Stimulated activated memory B cell treated with anti-CD40 and anti-IgM and Interleukin-4, amounts not matched to agents 10 μg/mL and 1 μg/mL and 100 μg/mL, for 72 hours (primary cell): ENCODE measurements around the gene SHISA6.

Source experiments
- ATAC-seq: fragments of 150-1000 bp; cut with Tn5 transposase; 2 replicates; pipeline ENCODE4 v1.10.0; 2021
- H3K27ac Mint-ChIP-seq: one replicate; pipeline ENCODE4 v1.8.0; 2022; ENCODE audit warnings: mild to moderate bottlenecking, mixed read lengths
- H3K27me3 Mint-ChIP-seq: one replicate; pipeline ENCODE4 v1.8.0; 2022; ENCODE audit warnings: mixed read lengths
- H3K36me3 Mint-ChIP-seq: one replicate; pipeline ENCODE4 v1.8.0; 2022; ENCODE audit warnings: mixed read lengths
- H3K4me1 Mint-ChIP-seq: one replicate; pipeline ENCODE4 v1.8.0; 2022; ENCODE audit warnings: mixed read lengths
- H3K4me3 Mint-ChIP-seq: one replicate; pipeline ENCODE4 v1.8.0; 2022; ENCODE audit warnings: mild to moderate bottlenecking, moderate library complexity, mixed read lengths
- H3K9me3 Mint-ChIP-seq: one replicate; pipeline ENCODE4 v1.8.0; 2022; ENCODE audit warnings: mixed read lengths

SHISA6 gene

GRCh38 chr17:11240841-11241610 lies at the start of gene SHISA6:
SHISA6 (plus strand) TSS chr17:11241213.
- no peak within 1 kb of the TSS for H3K27ac Mint-ChIP-seq
- H3K36me3 Mint-ChIP-seq: no peaks in the 10 kb centered on the region
- peak; percentile 47 for ATAC-seq
- peaks cover 44% of the 10 kb centered on the region for H3K27me3 Mint-ChIP-seq
- H3K9me3 Mint-ChIP-seq: peaks cover 12% of the 10 kb centered on the region
- no peak within 1 kb of the TSS for H3K4me3 Mint-ChIP-seq
- H3K4me1 Mint-ChIP-seq: no peaks in the 10 kb centered on the region

GRCh38 chr17:11195801-11196200 lies 45.2 kb upstream of the SHISA6 start:
- Mint-ChIP-seq H3K27ac (no peak overlapping the region), H3K4me1 (no peaks in the 10 kb centered on the region), H3K9me3 (peaks cover 3% of the 10 kb centered on the region), H3K36me3 (no peaks in the 10 kb centered on the region), H3K4me3 (no peak overlapping the region), H3K27me3 (no peaks in the 10 kb centered on the region)
- no peak for ATAC-seq

- H3K27ac Mint-ChIP-seq: no peak overlapping the region
- peaks cover 8% of the 10 kb centered on the region for H3K9me3 Mint-ChIP-seq
- no peak for ATAC-seq
- H3K36me3 Mint-ChIP-seq: no peaks in the 10 kb centered on the region
- H3K4me3 Mint-ChIP-seq: no peak overlapping the region
- H3K27me3 Mint-ChIP-seq: no peaks in the 10 kb centered on the region
- no peaks in the 10 kb centered on the region for H3K4me1 Mint-ChIP-seq
Observed at GRCh38 chr17:11204991-11205390, 36.0 kb upstream of the SHISA6 start.

- Mint-ChIP-seq H3K27me3 (no peaks in the 10 kb centered on the region), H3K4me3 (no peak overlapping the region), H3K4me1 (no peaks in the 10 kb centered on the region), H3K27ac (no peak overlapping the region), H3K9me3 (peaks cover 13% of the 10 kb centered on the region), H3K36me3 (no peaks in the 10 kb centered on the region)
- ATAC-seq: no peak
Observed at GRCh38 chr17:11205659-11206058, 35.4 kb upstream of the SHISA6 start.

- Mint-ChIP-seq H3K27ac (no peak overlapping the region), H3K4me1 (no peaks in the 10 kb centered on the region), H3K4me3 (no peak overlapping the region), H3K36me3 (no peaks in the 10 kb centered on the region), H3K9me3 (peaks cover 17% of the 10 kb centered on the region), H3K27me3 (no peaks in the 10 kb centered on the region)
- ATAC-seq: no peak
Observed at GRCh38 chr17:11209906-11210305, 31.1 kb upstream of the SHISA6 start.

GRCh38 chr17:11212792-11213191 lies 28.2 kb upstream of the SHISA6 start:
- H3K4me1 Mint-ChIP-seq: no peaks in the 10 kb centered on the region
- H3K4me3 Mint-ChIP-seq: no peak overlapping the region
- H3K27ac Mint-ChIP-seq: no peak overlapping the region
- peaks cover 17% of the 10 kb centered on the region for H3K9me3 Mint-ChIP-seq
- H3K36me3 Mint-ChIP-seq: no peaks in the 10 kb centered on the region
- no peak for ATAC-seq
- no peaks in the 10 kb centered on the region for H3K27me3 Mint-ChIP-seq

GRCh38 chr17:11216976-11217375 lies 24.0 kb upstream of the SHISA6 start:
- H3K27ac Mint-ChIP-seq: no peak overlapping the region
- no peak overlapping the region for H3K4me3 Mint-ChIP-seq
- no peaks in the 10 kb centered on the region for H3K27me3 Mint-ChIP-seq
- H3K36me3 Mint-ChIP-seq: no peaks in the 10 kb centered on the region
- H3K9me3 Mint-ChIP-seq: peaks cover 4% of the 10 kb centered on the region
- no peak for ATAC-seq
- H3K4me1 Mint-ChIP-seq: no peaks in the 10 kb centered on the region

- no peaks in the 10 kb centered on the region for H3K4me1 Mint-ChIP-seq
- H3K9me3 Mint-ChIP-seq: peaks cover 2% of the 10 kb centered on the region
- no peaks in the 10 kb centered on the region for H3K27me3 Mint-ChIP-seq
- no peak overlapping the region for H3K27ac Mint-ChIP-seq
- H3K4me3 Mint-ChIP-seq: no peak overlapping the region
- H3K36me3 Mint-ChIP-seq: no peaks in the 10 kb centered on the region
- no peak for ATAC-seq
Observed at GRCh38 chr17:11221196-11221595, 19.8 kb upstream of the SHISA6 start.

GRCh38 chr17:11221721-11222120 lies 19.3 kb upstream of the SHISA6 start:
- no peaks in the 10 kb centered on the region for H3K4me1 Mint-ChIP-seq
- H3K27ac Mint-ChIP-seq: no peak overlapping the region
- no peaks in the 10 kb centered on the region for H3K36me3 Mint-ChIP-seq
- no peaks in the 10 kb centered on the region for H3K27me3 Mint-ChIP-seq
- H3K4me3 Mint-ChIP-seq: no peak overlapping the region
- ATAC-seq: no peak
- peaks cover 2% of the 10 kb centered on the region for H3K9me3 Mint-ChIP-seq

GRCh38 chr17:11238705-11239104 lies 2.3 kb upstream of the SHISA6 start:
- no peak for ATAC-seq
- no peak overlapping the region for H3K4me3 Mint-ChIP-seq

GRCh38 chr17:11239379-11239970 lies 1.5 kb upstream of the SHISA6 start:
- peaks cover 43% of the 10 kb centered on the region for H3K27me3 Mint-ChIP-seq
- H3K9me3 Mint-ChIP-seq: peaks cover 14% of the 10 kb centered on the region
- H3K27ac Mint-ChIP-seq: no peak overlapping the region
- no peaks in the 10 kb centered on the region for H3K4me1 Mint-ChIP-seq
- H3K36me3 Mint-ChIP-seq: no peaks in the 10 kb centered on the region
- ATAC-seq: no peak
- H3K4me3 Mint-ChIP-seq: no peak overlapping the region

More at GRCh38 chr17:11238705-11239104, 2.3 kb upstream of the SHISA6 start:
- Mint-ChIP-seq H3K9me3 (peaks cover 15% of the 10 kb centered on the region), H3K27ac (no peak overlapping the region), H3K27me3 (peaks cover 35% of the 10 kb centered on the region), H3K4me1 (no peaks in the 10 kb centered on the region), H3K36me3 (no peaks in the 10 kb centered on the region)

- H3K9me3 Mint-ChIP-seq: peaks cover 13% of the 10 kb centered on the region
- H3K4me1 Mint-ChIP-seq: no peaks in the 10 kb centered on the region
- H3K36me3 Mint-ChIP-seq: no peaks in the 10 kb centered on the region
- ATAC-seq: no peak
- no peak overlapping the region for H3K4me3 Mint-ChIP-seq
- no peak overlapping the region for H3K27ac Mint-ChIP-seq
- peaks cover 44% of the 10 kb centered on the region for H3K27me3 Mint-ChIP-seq
Observed at GRCh38 chr17:11240041-11240840, 772 bp upstream of the SHISA6 start.

- no peaks in the 10 kb centered on the region for H3K4me1 Mint-ChIP-seq
- H3K27ac Mint-ChIP-seq: no peak overlapping the region
- H3K4me3 Mint-ChIP-seq: no peak overlapping the region
- H3K36me3 Mint-ChIP-seq: no peaks in the 10 kb centered on the region
- no peak for ATAC-seq
- peaks cover 44% of the 10 kb centered on the region for H3K27me3 Mint-ChIP-seq
- peaks cover 12% of the 10 kb centered on the region for H3K9me3 Mint-ChIP-seq
Observed at GRCh38 chr17:11241611-11242226, 706 bp downstream of the SHISA6 start.

GRCh38 chr17:11242411-11242810 lies 1.4 kb downstream of the SHISA6 start:
- peaks cover 9% of the 10 kb centered on the region for H3K9me3 Mint-ChIP-seq
- ATAC-seq: no peak
- H3K4me3 Mint-ChIP-seq: no peak overlapping the region
- H3K4me1 Mint-ChIP-seq: no peaks in the 10 kb centered on the region
- no peak overlapping the region for H3K27ac Mint-ChIP-seq
- H3K36me3 Mint-ChIP-seq: no peaks in the 10 kb centered on the region
- H3K27me3 Mint-ChIP-seq: peaks cover 44% of the 10 kb centered on the region

- Mint-ChIP-seq H3K4me1 (no peaks in the 10 kb centered on the region), H3K9me3 (peaks cover 10% of the 10 kb centered on the region), H3K36me3 (no peaks in the 10 kb centered on the region), H3K27me3 (peaks cover 31% of the 10 kb centered on the region), H3K4me3 (no peak overlapping the region), H3K27ac (no peak overlapping the region)
- no peak for ATAC-seq
Observed at GRCh38 chr17:11244776-11245175, 3.8 kb downstream of the SHISA6 start.
